Measurements from ENCODE around the gene SRPK2. TPM values are rescaled to one million over a fixed set of nuclear protein-coding genes. Genes with fewer than 3 reads are reported as not detected.

The SRPK2 gene
- total and polyA plus RNA-seq, 2 of the 8 experiments (the other 6 are each of a cell fraction or from before 2014, with no cell fraction given), result 10.0 to 47.1 TPM

DNA sequence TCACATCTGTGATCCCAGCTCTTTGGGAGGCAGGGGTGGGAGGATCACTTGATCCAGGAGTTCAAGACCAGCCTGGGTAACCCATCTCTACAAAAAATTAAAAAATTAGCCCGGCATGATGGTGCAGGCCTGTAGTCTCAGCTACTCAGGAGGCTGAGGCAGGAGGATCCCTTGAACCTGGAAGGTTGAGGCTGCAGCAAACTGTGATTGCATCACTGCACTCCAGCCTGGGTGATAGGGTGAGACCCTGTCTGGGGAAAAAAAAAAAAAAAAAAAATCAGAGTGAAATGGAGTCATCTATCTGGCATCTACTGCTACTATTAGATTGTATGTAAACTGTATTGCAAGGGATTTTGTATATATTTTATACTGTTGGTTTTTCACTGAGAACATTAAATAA lies 315.6 kb downstream of the SRPK2 start:
- no peak for FAIRE-seq
- 89% methylated on average over 1 of the region's 1 CpG; no CpG with 5 or more reads in 1 of the 2 experiments for WGBS, 2 experiments (ENCODE audit: extremely low coverage in 1 of 2, insufficient coverage in 1 of 2, insufficient read length in 1 of 2, insufficient replicate concordance in 2 of 2, low coverage in 1 of 2, low lambda C conversion rate in 2 of 2, missing lambda C conversion rate in 1 of 2)
- no peak overlapping the region for H3K4ac ChIP-seq (replicated peaks; ENCODE audit: insufficient read length, low read depth, low read length)

More for the DNA sequence above, 315.6 kb downstream of the SRPK2 start:
- H3K9ac ChIP-seq (replicated peaks in 1 of 4; ENCODE audit: extremely low read depth in 1 of 4, low read depth in 3 of 4, low read length in 3 of 4), result no peak overlapping the region
- H2AFZ ChIP-seq (ENCODE audit: low read length), result no peak overlapping the region
- no peaks in the 10 kb centered on the region for H3K79me1 ChIP-seq (ENCODE audit: low read depth, low read length)
- peaks cover 12 to 78% (median 41%) of the 10 kb centered on the region in 4 experiments for H3K36me3 ChIP-seq (ENCODE audit: control insufficient read depth in 2 of 4, insufficient read depth in 4 of 4, low read length in 3 of 4)
- no peak overlapping the region for H3K4me2 ChIP-seq (ENCODE audit: insufficient read depth in 1 of 2, low read depth in 2 of 2, low read length in 2 of 2)
- no peaks in the 10 kb centered on the region for H3K9me3 ChIP-seq (ENCODE audit: insufficient read depth in 2 of 2, low read depth in 1 of 2, low read length in 1 of 2)
- H4K20me1 ChIP-seq (replicated peaks in 1 of 2; ENCODE audit: control insufficient read depth in 1 of 2, insufficient read depth in 2 of 2, low read length in 2 of 2), result peaks cover 2 to 4% of the 10 kb centered on the region in 2 experiments
- H3K23me2 ChIP-seq (ENCODE audit: low read depth, low read length), result no peaks in the 10 kb centered on the region; the same call in 1 of the 2 replicates
- ChIA-PET POLR2A (ENCODE audit: partially characterized antibody) (no interaction called here), CTCF (ENCODE audit: partially characterized antibody) (no interaction called here)
- H3K56ac ChIP-seq (replicated peaks; ENCODE audit: insufficient read length, low read depth, low read length), result no peak overlapping the region
- no peak overlapping the region for H2BK20ac ChIP-seq (ENCODE audit: low read length)
- H2AK5ac ChIP-seq (ENCODE audit: low read depth, low read length), result no peak overlapping the region
- H3K27me3 ChIP-seq (replicated peaks in 1 of 4; ENCODE audit: control insufficient read depth in 3 of 4, extremely low read depth in 1 of 4, insufficient read depth in 3 of 4, low read length in 3 of 4), result peaks cover 0 to 2% (median 0%) of the 10 kb centered on the region in 4 experiments; a peak in 1 of 7 replicates
- H4K8ac ChIP-seq (ENCODE audit: extremely low read depth, insufficient read depth, low read length), result no peak overlapping the region
- no peak for DNase-seq (ENCODE audit: low read depth in 1 of 2, low spot score in 2 of 2)
- H2BK5ac ChIP-seq (ENCODE audit: low read depth, low read length), result no peak overlapping the region
- no peak overlapping the region for H2BK12ac ChIP-seq (ENCODE audit: low read depth, low read length)
- H2BK15ac ChIP-seq (ENCODE audit: low read length), result no peak overlapping the region
- no peak for TF ChIP-seq TEAD4 (IDR thresholded peaks at IDR 0.05; ENCODE audit: low read depth, low read length)
- TF ChIP-seq CTBP2 (IDR thresholded peaks at IDR 0.05; ENCODE audit: borderline replicate concordance, insufficient read depth, insufficient read length, low read length), result no peak
- TF ChIP-seq SP4 (IDR thresholded peaks at IDR 0.05; ENCODE audit: low read length), result no peak
- no peak overlapping the region for H2BK120ac ChIP-seq (replicated peaks; ENCODE audit: low read depth, low read length)
- no peak overlapping the region for H3K27ac ChIP-seq (ENCODE audit: low read depth, low read length)
- H3K4me3 ChIP-seq (ENCODE audit: extremely low read depth in 1 of 4, insufficient read depth in 2 of 4, low read depth in 3 of 4, low read length in 4 of 4), result no peak overlapping the region
- no peak overlapping the region for H3K18ac ChIP-seq (ENCODE audit: extremely low read depth, low read length)
- no peak overlapping the region for H4K5ac ChIP-seq (ENCODE audit: insufficient read length, low read depth, low read length)
- H3K14ac ChIP-seq (ENCODE audit: insufficient read length), result no peak overlapping the region
- H3K79me2 ChIP-seq (ENCODE audit: control insufficient read depth in 1 of 2, insufficient read depth in 2 of 2, low read length in 2 of 2), result peaks cover 0 to 2% of the 10 kb centered on the region in 2 experiments; a peak in 1 of 4 replicates
- no peak overlapping the region for H4K91ac ChIP-seq (replicated peaks; ENCODE audit: insufficient read length, low read length)
- H3K4me1 ChIP-seq (replicated peaks in 1 of 4; ENCODE audit: control insufficient read depth in 3 of 4, insufficient read depth in 4 of 4, low read length in 3 of 4), result no peaks in the 10 kb centered on the region
- H3K23ac ChIP-seq (ENCODE audit: insufficient read length), result no peak overlapping the region
